ENCODE measurements around the gene GMDS. TPM values are rescaled to one million over a fixed set of nuclear protein-coding genes. Genes with fewer than 3 reads are reported as not detected.

The GMDS gene
- total RNA-seq, 3 donors from 2014 or later (not counting 1 experiment from before 2014, with no cell fraction given), result 23.6 to 31.0 (median 26.4) TPM

DNA sequence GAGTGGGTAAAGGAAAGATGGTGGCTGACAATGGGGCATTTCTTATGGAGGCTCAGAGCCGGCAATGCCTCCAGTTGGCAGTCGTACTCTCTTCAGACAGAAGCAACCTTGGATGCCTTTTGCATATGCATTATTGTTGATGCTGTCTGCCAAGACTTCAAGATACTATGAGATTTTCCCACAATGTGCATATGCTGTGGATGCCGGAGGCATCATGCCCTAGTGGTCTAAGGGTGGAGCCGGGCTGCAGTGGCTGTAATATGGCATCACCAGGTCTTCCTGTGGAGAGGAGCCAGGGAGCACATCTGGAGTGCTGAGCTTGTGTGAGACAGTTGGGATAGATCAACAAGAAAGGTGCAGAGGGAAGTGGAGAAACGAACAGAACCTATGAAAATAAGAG lies 530.8 kb downstream of the GMDS start:
- H3K27ac ChIP-seq (ENCODE audit: low read length), result no peak overlapping the region
- Mint-ChIP-seq H3K4me1 (no peaks in the 10 kb centered on the region), H3K27me3 (ENCODE audit: low read depth in 2 of 2) (no peaks in the 10 kb centered on the region), H3K4me3 (no peak overlapping the region), H3K36me3 (peaks cover 5% of the 10 kb centered on the region), H3K9me3 (no peaks in the 10 kb centered on the region), H3K27ac (no peak overlapping the region)
- H3K4me1 ChIP-seq (ENCODE audit: control insufficient read depth, insufficient read depth, low read length), result no peaks in the 10 kb centered on the region
- DNase-seq (no peak), ATAC-seq (no peak)
- 94% methylated on average over 5 of the region's 5 CpGs for WGBS (ENCODE audit: insufficient coverage)
- no peaks in the 10 kb centered on the region for H3K36me3 ChIP-seq (ENCODE audit: control insufficient read depth, insufficient read depth, low read length)
- TF ChIP-seq, protein P1, sequence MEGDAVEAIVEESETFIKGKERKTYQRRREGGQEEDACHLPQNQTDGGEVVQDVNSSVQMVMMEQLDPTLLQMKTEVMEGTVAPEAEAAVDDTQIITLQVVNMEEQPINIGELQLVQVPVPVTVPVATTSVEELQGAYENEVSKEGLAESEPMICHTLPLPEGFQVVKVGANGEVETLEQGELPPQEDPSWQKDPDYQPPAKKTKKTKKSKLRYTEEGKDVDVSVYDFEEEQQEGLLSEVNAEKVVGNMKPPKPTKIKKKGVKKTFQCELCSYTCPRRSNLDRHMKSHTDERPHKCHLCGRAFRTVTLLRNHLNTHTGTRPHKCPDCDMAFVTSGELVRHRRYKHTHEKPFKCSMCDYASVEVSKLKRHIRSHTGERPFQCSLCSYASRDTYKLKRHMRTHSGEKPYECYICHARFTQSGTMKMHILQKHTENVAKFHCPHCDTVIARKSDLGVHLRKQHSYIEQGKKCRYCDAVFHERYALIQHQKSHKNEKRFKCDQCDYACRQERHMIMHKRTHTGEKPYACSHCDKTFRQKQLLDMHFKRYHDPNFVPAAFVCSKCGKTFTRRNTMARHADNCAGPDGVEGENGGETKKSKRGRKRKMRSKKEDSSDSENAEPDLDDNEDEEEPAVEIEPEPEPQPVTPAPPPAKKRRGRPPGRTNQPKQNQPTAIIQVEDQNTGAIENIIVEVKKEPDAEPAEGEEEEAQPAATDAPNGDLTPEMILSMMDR (IDR thresholded peaks at IDR 0.05), result no peak
- no peaks in the 10 kb centered on the region for H3K9me3 ChIP-seq (ENCODE audit: control insufficient read depth, insufficient read depth, low read length)
- no peak overlapping the region for H3K4me3 ChIP-seq (ENCODE audit: low read length)
- no peaks in the 10 kb centered on the region for H3K27me3 ChIP-seq (ENCODE audit: control insufficient read depth, insufficient read depth, low read length)
- intact Hi-C loops (cut with micrococcal nuclease), result no loop called here

DNA sequence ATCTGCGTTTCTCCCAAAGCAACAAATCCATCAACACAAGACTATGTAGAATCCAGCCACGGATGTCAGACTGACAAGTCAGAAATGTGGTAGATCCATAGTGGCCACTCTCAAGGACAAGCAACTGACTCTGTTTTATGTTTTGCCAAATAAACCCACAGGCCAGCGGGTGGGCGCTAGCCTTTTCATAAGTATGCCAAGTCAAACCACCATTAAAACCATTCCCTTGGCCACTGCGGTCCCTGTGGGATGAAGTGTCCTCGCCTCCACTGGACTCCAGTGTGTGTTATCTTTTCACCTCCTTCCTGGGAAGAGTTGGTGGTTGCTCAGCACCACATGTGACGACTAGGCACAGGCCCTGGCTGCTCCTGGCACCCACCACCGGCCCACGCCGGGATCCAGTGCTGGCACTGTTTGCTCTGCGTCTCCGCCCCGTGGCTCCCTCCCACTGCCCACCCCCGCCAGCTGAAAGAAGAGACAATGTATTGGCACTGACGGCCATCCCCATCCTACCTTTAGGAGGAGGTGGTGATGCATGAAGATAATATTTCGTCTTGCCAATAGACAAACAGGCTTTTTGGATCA lies 532.3 kb downstream of the GMDS start:
- H3K36me3 ChIP-seq (ENCODE audit: control insufficient read depth, insufficient read depth, low read length), result no peaks in the 10 kb centered on the region
- no peaks in the 10 kb centered on the region for H3K9me3 Mint-ChIP-seq
- H3K27me3 ChIP-seq (ENCODE audit: control insufficient read depth, insufficient read depth, low read length), result no peaks in the 10 kb centered on the region
- H3K27me3 Mint-ChIP-seq (ENCODE audit: low read depth in 2 of 2), result no peaks in the 10 kb centered on the region
- peaks cover 0 to 5% of the 10 kb centered on the region in 2 donors for H3K4me1 Mint-ChIP-seq
- no peak overlapping the region for H3K27ac ChIP-seq (ENCODE audit: low read length)
- H3K4me1 ChIP-seq (ENCODE audit: control insufficient read depth, insufficient read depth, low read length), result no peaks in the 10 kb centered on the region
- TF ChIP-seq, protein P1 (IDR thresholded peaks at IDR 0.05), result no peak
- H3K4me3 ChIP-seq (ENCODE audit: low read length), result no peak overlapping the region
- H3K9me3 ChIP-seq (ENCODE audit: control insufficient read depth, insufficient read depth, low read length), result no peaks in the 10 kb centered on the region
- intact Hi-C loops (cut with micrococcal nuclease), result no loop called here
- DNase-seq (no peak), ATAC-seq (no peak)
- H3K27ac Mint-ChIP-seq, result no peak overlapping the region
- H3K36me3 Mint-ChIP-seq, result peaks cover 5% of the 10 kb centered on the region
- no peak overlapping the region for H3K4me3 Mint-ChIP-seq
- WGBS (ENCODE audit: insufficient coverage), result 89% methylated on average over 14 of the region's 16 CpGs

DNA sequence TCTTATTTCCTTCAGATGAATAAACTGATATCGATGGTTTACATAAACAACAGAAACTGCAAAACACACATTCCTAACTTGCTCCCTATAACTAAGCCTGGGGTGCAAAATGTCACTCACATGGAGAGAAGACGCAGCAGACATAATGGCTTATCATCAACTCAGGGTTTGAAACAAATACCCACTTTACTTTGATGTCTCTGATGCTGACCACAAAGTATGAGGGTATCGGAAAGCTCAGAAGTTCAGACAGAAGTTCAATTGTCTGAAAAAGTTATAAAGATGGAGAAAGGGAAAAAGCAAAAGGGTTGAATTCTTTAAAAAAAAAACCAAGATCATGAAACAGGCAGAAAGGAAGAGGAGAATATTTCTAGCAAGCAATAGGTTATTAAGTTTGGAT lies 533.0 kb downstream of the GMDS start:
- intact Hi-C loops (cut with micrococcal nuclease), result no loop called here
- no peaks in the 10 kb centered on the region for H3K27me3 Mint-ChIP-seq (ENCODE audit: low read depth in 2 of 2)
- no peaks in the 10 kb centered on the region for H3K36me3 ChIP-seq (ENCODE audit: control insufficient read depth, insufficient read depth, low read length)
- no peak for DNase-seq
- ATAC-seq, result no peak
- TF ChIP-seq, protein P1 (IDR thresholded peaks at IDR 0.05), result no peak
- H3K27ac Mint-ChIP-seq, result no peak overlapping the region
- peaks cover 5% of the 10 kb centered on the region for H3K36me3 Mint-ChIP-seq
- H3K4me1 ChIP-seq (ENCODE audit: control insufficient read depth, insufficient read depth, low read length), result no peaks in the 10 kb centered on the region
- no peak overlapping the region for H3K4me3 Mint-ChIP-seq
- H3K4me3 ChIP-seq (ENCODE audit: low read length), result no peak overlapping the region
- 84% methylated on average over 3 of the region's 3 CpGs for WGBS (ENCODE audit: insufficient coverage)
- no peaks in the 10 kb centered on the region for H3K9me3 ChIP-seq (ENCODE audit: control insufficient read depth, insufficient read depth, low read length)
- H3K27me3 ChIP-seq (ENCODE audit: control insufficient read depth, insufficient read depth, low read length), result no peaks in the 10 kb centered on the region
- peaks cover 0 to 5% of the 10 kb centered on the region in 2 donors for H3K4me1 Mint-ChIP-seq
- H3K27ac ChIP-seq (ENCODE audit: low read length), result no peak overlapping the region
- no peaks in the 10 kb centered on the region for H3K9me3 Mint-ChIP-seq

DNA sequence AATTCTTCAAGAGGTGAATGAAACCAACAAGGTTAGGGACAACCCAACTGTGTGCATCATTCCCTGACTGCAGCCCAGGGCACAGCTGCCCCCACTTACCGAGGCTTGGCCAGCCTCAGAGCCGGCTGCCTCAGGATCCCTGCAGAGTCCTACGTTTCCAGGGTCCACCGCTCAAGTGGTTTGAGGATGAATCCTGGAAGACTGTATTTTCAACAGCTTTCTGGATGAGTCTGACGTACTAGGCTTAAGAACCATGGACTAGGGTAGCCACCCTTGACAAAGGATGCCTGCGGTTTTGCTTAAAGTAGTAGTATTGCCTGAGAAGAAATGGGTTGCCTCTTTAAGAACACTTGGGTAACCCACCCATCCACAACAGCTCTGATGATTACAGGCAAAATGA lies 534.3 kb downstream of the GMDS start:
- H3K4me1 Mint-ChIP-seq, result peaks cover 0 to 5% of the 10 kb centered on the region in 2 donors
- H3K4me3 Mint-ChIP-seq, result no peak overlapping the region
- H3K27me3 Mint-ChIP-seq (ENCODE audit: low read depth in 2 of 2), result no peaks in the 10 kb centered on the region
- no peaks in the 10 kb centered on the region for H3K9me3 Mint-ChIP-seq
- H3K36me3 Mint-ChIP-seq, result peaks cover 5% of the 10 kb centered on the region
- no peak overlapping the region for H3K27ac Mint-ChIP-seq
- DNase-seq, result no peak
- ATAC-seq, result no peak
- Histone ChIP-seq H3K9me3 (ENCODE audit: control insufficient read depth, insufficient read depth, low read length) (no peaks in the 10 kb centered on the region), H3K4me1 (ENCODE audit: control insufficient read depth, insufficient read depth, low read length) (no peaks in the 10 kb centered on the region), H3K27me3 (ENCODE audit: control insufficient read depth, insufficient read depth, low read length) (no peaks in the 10 kb centered on the region), H3K4me3 (ENCODE audit: low read length) (no peak overlapping the region), H3K36me3 (ENCODE audit: control insufficient read depth, insufficient read depth, low read length) (no peaks in the 10 kb centered on the region), H3K27ac (ENCODE audit: low read length) (no peak overlapping the region)
- intact Hi-C loops (cut with micrococcal nuclease), result no loop called here
- TF ChIP-seq, protein P1 (IDR thresholded peaks at IDR 0.05), result no peak
- 96% methylated on average over 6 of the region's 6 CpGs for WGBS (ENCODE audit: insufficient coverage)
